Glutamatergic neuron (in vitro differentiated cells): ENCODE results near the gene HMGXB3. TPM values are rescaled to one million over a fixed set of nuclear protein-coding genes. Genes with fewer than 3 reads are reported as not detected.

ENCODE experiments used
- DNase-seq: peaks from one replicate; pipeline ENCODE4 v3.0.0; 2022
- H3K27ac Mint-ChIP-seq: one replicate; pipeline ENCODE4 v1.8.0; 2020; ENCODE audit warnings: mild to moderate bottlenecking, mixed read lengths, inconsistent platforms; ENCODE audit not compliant: unreplicated experiment
- H3K27me3 Mint-ChIP-seq: one replicate; pipeline ENCODE4 v1.8.0; 2020; ENCODE audit warnings: mild to moderate bottlenecking, moderate library complexity, mixed read lengths, inconsistent platforms; ENCODE audit not compliant: unreplicated experiment
- H3K36me3 Mint-ChIP-seq: one replicate; pipeline ENCODE4 v1.8.0; 2020; ENCODE audit warnings: mild to moderate bottlenecking, mixed read lengths, inconsistent platforms; ENCODE audit not compliant: unreplicated experiment
- H3K4me1 Mint-ChIP-seq: one replicate; pipeline ENCODE4 v1.8.0; 2020; ENCODE audit warnings: mild to moderate bottlenecking, low read depth, mixed read lengths, inconsistent platforms; ENCODE audit not compliant: unreplicated experiment
- H3K4me3 Mint-ChIP-seq: one replicate; pipeline ENCODE4 v1.8.0; 2020; ENCODE audit warnings: mild to moderate bottlenecking, mixed read lengths, inconsistent platforms; ENCODE audit not compliant: unreplicated experiment
- H3K9me3 Mint-ChIP-seq: one replicate; pipeline ENCODE4 v1.8.0; 2020; ENCODE audit warnings: mild to moderate bottlenecking, moderate library complexity, mixed read lengths, inconsistent platforms; ENCODE audit not compliant: unreplicated experiment
- CTCF ChIP-seq: fragments of 200-600 bp; sonication (generic); IDR thresholded peaks from one replicate; pipeline ENCODE4 v1.5.0; 2021; ENCODE audit not compliant: partially characterized antibody, unreplicated experiment
- total RNA-seq: library from RNA; stranded (reverse); fragmentation: NEBNext Ultra II Directional; extraction: Animal tissue kit (Norgen Biotek cat#: 25700); gene quantifications from one replicate; pipeline ENCODE4 v1.2.1, GENCODE V29; 2021; ENCODE audit not compliant: unreplicated experiment

The HMGXB3 gene
- total RNA-seq, 1 donor from 2014 or later, result 48.6 TPM

GRCh38 chr5:150101023-150101422 is 100.5 kb downstream of the HMGXB3 start:
- no peak for DNase-seq
- Mint-ChIP-seq H3K9me3 (peaks cover 2% of the 10 kb centered on the region), H3K27me3 (no peaks in the 10 kb centered on the region), H3K27ac (no peak overlapping the region), H3K4me3 (no peak overlapping the region), H3K36me3 (no peaks in the 10 kb centered on the region), H3K4me1 (no peaks in the 10 kb centered on the region)
- TF ChIP-seq CTCF, result no peak

Other genes starting within 250 kb of the HMGXB3 start
- gene PDE6A, start 55.9 kb upstream of the HMGXB3 start, total RNA-seq, result not detected
- 4.7 TPM for gene SLC26A2, start 40.0 kb upstream of the HMGXB3 start, total RNA-seq
- gene TIGD6, start 85 bp upstream of the HMGXB3 start, total RNA-seq, result 3.3 TPM
- not detected for gene CSF1R, start 85.8 kb downstream of the HMGXB3 start, total RNA-seq
- gene PDGFRB, start 155.1 kb downstream of the HMGXB3 start, total RNA-seq, result 2.9 TPM
- gene CDX1, start 166.0 kb downstream of the HMGXB3 start, total RNA-seq, result not detected
- not detected for gene SLC6A7, start 189.3 kb downstream of the HMGXB3 start, total RNA-seq